RCC 7860 (cell line): ENCODE data around the gene MVB12A.

Source experiments
- DNase-seq: peaks from one replicate; pipeline ENCODE4 v3.0.0-alpha.2; 2015; ENCODE audit warnings: low spot score
- FAIRE-seq: peaks from 2 replicates; lab custom pipeline; 2012; peaks lifted over from hg19 to GRCh38; lab: Jason Lieb, UNC

The MVB12A gene

GRCh38 chr19:17441241-17442021 is 21.6 kb downstream of the MVB12A start:
- DNase-seq = peak; percentile 13
- no peak for FAIRE-seq

- DNase-seq = no peak
- no peak for FAIRE-seq
Observed at GRCh38 chr19:17445526-17446165, 25.8 kb downstream of the MVB12A start.

GRCh38 chr19:17447704-17448130 is 27.9 kb downstream of the MVB12A start:
- DNase-seq = no peak
- FAIRE-seq = no peak

DNA sequence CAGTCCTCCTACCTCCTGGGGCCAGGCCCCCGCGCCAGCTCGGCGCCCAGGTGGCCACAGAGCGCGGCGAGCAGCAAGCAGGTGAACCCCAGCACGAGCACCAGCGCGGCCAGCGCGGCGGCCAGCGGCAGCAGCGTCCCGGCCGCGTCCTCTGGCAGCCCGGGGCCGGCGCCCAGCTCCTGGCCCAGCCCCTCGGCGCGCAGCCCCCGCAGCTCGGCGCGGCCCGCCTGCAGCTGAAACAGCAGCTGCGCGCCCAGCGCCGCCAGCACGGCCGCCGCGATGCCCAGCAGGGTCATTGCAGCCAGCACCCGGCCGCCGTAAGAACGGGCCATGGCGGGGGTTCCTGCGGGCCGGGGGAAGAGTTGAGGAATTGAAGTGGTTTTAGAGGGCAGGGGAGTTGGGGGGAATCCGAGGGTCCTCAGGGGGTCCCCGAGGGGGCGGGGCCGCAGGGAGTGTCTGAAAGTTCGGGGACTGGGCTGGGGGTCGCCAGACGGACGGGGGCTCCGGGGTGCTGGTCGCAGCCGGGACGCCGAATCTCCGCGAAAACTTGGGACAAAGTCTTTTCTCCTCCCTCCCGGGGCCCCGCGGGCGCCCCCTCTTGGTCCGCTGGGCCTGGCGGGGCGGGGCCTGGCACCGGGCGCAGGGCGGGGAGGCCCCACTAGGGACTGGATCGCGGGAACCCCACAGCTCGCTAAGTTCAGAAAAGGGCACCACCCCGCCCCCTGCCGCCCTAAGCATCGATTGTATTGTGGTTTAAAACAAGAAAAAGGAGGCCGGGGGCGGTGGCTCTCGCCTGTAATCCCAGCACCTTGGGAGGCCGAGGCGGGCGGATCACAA is 28.5 kb downstream of the MVB12A start, which contains the start of gene TMEM221:
Gene TMEM221 (minus strand): TSS at position 538 of the 837 bp plus-strand sequence. CDS start 206 bp downstream, at position 332.
- DNase-seq (no peak), FAIRE-seq (no peak)

GRCh38 chr19:17450264-17451075 is 30.6 kb downstream of the MVB12A start:
- DNase-seq (peak; percentile 52), FAIRE-seq (no peak)

DNA sequence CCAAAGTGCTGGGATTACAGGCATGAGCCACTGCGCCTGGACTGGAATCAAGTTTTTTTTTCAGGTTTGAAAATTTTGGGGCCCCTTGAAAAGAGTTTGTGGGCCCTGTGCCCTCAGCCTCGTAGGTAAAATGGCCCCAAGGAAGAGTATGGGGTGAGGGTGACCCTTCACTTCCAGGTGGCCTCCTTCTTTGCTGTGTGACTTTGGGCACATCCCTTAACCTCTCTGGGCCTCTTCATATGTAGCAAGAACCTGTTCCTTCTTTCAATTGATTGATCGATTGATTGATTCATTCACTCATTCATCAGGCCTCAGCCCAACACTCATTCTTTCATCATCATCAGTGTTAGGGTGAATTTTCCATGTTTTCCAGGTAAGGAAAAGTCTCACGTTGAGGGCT is 32.0 kb downstream of the MVB12A start:
- FAIRE-seq (no peak), DNase-seq (no peak)

- DNase-seq (no peak), FAIRE-seq (no peak)
Observed at GRCh38 chr19:17454576-17455071, 34.8 kb downstream of the MVB12A start.

GRCh38 chr19:17455308-17456123 is 35.7 kb downstream of the MVB12A start:
- no peak for FAIRE-seq

DNA sequence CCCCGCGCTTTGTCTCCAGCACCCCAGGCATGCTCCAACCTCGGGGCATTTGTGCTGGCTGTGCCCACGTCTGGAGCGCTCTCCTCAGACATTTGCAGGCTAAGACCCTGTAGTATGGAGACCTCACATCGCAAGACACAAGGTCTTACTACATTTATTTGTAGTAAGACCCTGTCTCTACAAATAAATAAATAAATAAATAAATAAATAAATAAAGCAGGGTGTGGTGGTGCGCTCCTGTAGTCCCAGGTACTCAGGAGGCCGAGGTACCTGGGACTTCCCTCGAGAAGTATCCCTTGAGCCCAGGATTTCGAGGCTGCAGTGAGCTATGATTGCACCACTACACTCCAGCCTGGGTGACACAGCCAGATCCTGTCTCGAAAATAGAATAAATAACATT is 36.3 kb downstream of the MVB12A start:
- FAIRE-seq = no peak

More at GRCh38 chr19:17455308-17456123, 35.7 kb downstream of the MVB12A start:
- DNase-seq = no peak

DNA sequence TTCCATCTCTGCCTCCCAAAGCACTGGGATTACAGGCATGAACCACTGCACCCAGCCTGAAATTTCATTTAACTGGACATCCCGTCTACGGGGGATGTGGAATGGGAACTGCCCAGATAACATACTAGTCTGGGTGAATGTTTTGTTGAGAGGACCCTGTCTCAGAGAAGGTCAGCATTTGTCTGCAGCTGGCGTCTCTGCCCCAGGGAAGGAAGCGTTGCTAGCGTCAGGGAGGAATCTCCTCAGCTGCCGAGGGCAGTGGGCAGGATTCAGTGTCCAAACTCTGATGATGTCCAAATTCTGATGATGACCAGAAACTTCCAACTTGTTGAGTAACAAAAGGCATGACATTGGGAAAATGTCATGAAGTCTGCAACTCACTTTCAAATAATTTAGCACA is 37.8 kb downstream of the MVB12A start:
- FAIRE-seq (no peak), DNase-seq (no peak)

More for the DNA sequence above, 36.3 kb downstream of the MVB12A start:
- no peak for DNase-seq

- DNase-seq = no peak
- no peak for FAIRE-seq
Observed at GRCh38 chr19:17458970-17459369, 39.1 kb downstream of the MVB12A start.

DNA sequence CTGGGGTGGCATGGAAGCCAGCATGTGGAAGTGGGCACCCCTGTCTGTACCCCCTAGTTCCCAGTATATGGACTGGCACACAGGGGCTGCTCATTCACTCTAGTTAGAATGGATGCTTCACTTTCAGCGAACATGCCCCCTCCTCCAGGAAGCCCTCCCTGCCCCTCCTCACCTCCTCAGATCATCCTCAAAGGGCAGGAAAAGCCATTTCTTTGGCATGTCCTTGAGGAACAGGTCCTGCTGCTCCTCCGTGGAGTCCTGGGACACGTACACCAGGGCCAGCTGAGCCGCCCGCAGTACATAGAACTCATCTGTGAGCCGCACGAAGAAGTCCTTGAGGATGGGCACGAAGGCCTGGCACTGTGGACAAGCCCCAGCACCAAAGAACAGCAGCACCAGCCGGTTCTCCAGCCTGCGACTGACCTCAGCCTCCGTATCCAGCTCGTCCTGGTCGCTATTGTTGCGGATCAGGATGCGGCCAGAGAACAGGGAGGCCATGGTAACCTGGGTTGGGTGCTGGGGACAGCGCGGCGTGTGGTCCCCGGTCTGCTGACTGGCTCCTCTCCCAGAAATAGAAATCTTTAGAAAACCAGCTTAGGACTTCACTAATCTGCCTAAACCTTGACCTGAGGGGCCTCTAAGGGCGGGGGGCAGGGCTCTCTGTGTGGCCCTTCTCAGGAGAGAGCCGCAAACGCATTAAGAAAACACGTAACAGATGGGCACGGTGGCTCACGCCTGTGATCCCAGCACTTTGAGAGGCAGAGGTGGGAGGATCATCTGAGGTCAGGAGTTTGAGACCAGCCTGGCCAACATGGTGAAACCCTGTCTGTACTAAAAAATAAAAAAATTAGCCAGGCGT is 40.8 kb downstream of the MVB12A start, which contains the start of gene NXNL1:
Gene NXNL1 (minus strand): TSS at position 555 of the 859 bp plus-strand sequence. CDS start 57 bp downstream, at position 498.
- FAIRE-seq = no peak
- no peak for DNase-seq

DNA sequence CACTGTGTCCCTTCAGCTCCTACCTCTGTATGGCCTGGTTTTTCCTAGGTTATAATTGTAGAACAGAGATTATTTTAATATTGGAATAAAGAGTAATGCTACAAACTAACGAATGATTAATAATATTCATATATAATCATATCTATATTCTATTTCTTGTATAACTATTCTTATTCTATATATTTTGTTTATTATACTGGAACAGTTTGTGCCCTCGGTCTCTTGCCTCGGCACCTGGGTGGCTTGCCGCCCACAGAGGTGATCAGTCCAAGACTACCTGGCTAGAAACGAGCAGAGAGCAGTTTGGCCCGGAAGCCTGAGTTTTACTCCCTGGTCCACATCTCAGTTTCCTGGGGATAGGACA is 46.6 kb downstream of the MVB12A start:
- DNase-seq (no peak), FAIRE-seq (no peak)

GRCh38 chr19:17467471-17468301 is 47.8 kb downstream of the MVB12A start:
- FAIRE-seq (no peak), DNase-seq (no peak)

GRCh38 chr19:17468302-17469091 is 48.6 kb downstream of the MVB12A start:
- FAIRE-seq (no peak), DNase-seq (no peak)

- DNase-seq (no peak), FAIRE-seq (no peak)
Observed at GRCh38 chr19:17469092-17469480, 49.2 kb downstream of the MVB12A start.
